Ovary (tissue), 9 donors: Measurements from ENCODE around the gene ST6GALNAC6. TPM values are rescaled to one million over a fixed set of nuclear protein-coding genes. Genes with fewer than 3 reads are reported as not detected.

Experiments used
- DNase-seq, 5 donors: peaks; one replicate each; pipeline ENCODE4 v3.0.0-alpha.2; 2019 to 2020
- H3K27ac ChIP-seq, 2 donors: fragments of 200-600 bp; one replicate each; pipeline versions ENCODE4 v1.5.1 to v1.8.0; 2019 to 2022
- H3K27me3 ChIP-seq: fragments of 200-600 bp; one replicate; pipeline ENCODE4 v1.8.0; 2022
- H3K36me3 ChIP-seq: fragments of 200-600 bp; sonication (generic); one replicate; pipeline ENCODE4 v1.5.1; 2019
- H3K4me1 ChIP-seq: one replicate; pipeline ENCODE4 v1.8.1; 2013; ENCODE audit warnings: mild to moderate bottlenecking, moderate library complexity; ENCODE audit not compliant: insufficient read depth
- H3K4me3 ChIP-seq: fragments of 200-600 bp; sonication (generic); one replicate; pipeline ENCODE4 v1.5.1; 2017
- H3K9me3 ChIP-seq, 2 donors: fragments of 200-600 bp in 1 of 2; sonication (generic) in 1 of 2; one replicate each; pipeline versions ENCODE4 v1.5.1 to v1.8.1; 2013 to 2019; ENCODE audit warnings: mild to moderate bottlenecking in 1 of 2, moderate library complexity in 1 of 2
- CTCF ChIP-seq, 3 donors: fragments of 450-650 bp in 2 of 3; fragments of 200-600 bp in 1 of 3; IDR thresholded peaks; one replicate each; pipeline versions ENCODE4 v1.5.1 to v1.8.0; 2016 to 2022; ENCODE audit warnings: antibody characterized with exemption in 3 of 3, mild to moderate bottlenecking in 1 of 3
- EP300 ChIP-seq: sonication (generic); formaldehyde crosslinking; IDR thresholded peaks from one replicate; pipeline ENCODE4 v1.6.1; 2017; ENCODE audit warnings: antibody characterized with exemption
- POLR2A ChIP-seq: fragments of 450-650 bp; IDR thresholded peaks from one replicate; pipeline ENCODE4 v1.6.1; 2017; ENCODE audit warnings: antibody characterized with exemption, mild to moderate bottlenecking, moderate library complexity
- WGBS, 3 donors: extraction: QIAGEN DNeasy Blood & Tissue Kit in 1 of 3; methylation state at CpG; one replicate each; pipeline versions ENCODE4 v1.1.5 to v1.1.7; 2013 to 2017; 5-methylcytosine and 5-hydroxymethylcytosine counted together
- intact Hi-C, 4 donors: fragments of 100-400 bp; cut with DNase I; formaldehyde crosslinking; loops; one replicate each; pipeline versions ENCODE4 v1.11.0 to v1.15.1; 2022 to 2023
- polyA plus RNA-seq, 2 donors: library from polyadenylated mRNA; stranded (reverse); fragments of 200-250 nt in 1 of 2; fragments of 350-450 nt in 1 of 2; fragmentation: Illumina TruSeq in 1 of 2; extraction: RNeasy Lipid Tissue Mini Kit (QIAGEN cat#74804) in 1 of 2; gene quantifications; one replicate each; pipeline ENCODE4 v1.2.3, GENCODE V29; 2013 to 2014
- total RNA-seq, 7 donors: library from RNA; depleted of rRNA in 2 of 7; stranded (reverse); fragments of >200 nt in 2 of 7; fragmentation: NEBNext Ultra II Directional in 3 of 7; extraction: Animal tissue kit (Norgen Biotek cat#: 25700) in 3 of 7; gene quantifications; one replicate each; pipeline versions ENCODE4 v1.1.0 to v1.2.4, GENCODE V29; 2016 to 2023
- donor health status: DM: no; HTN: no; CAD: no; lungs with moderate emphysema.
- donor health status: DM: no; HTN: no; CAD: no.
- donor health status: Bipolar disorder and iron deficiency.
- donor health status: DM: yes; HTN: yes; CAD: no.
- donor health status: DM: no; HTN: no; CAD: no.
- donor health status: DM: yes; HTN: yes; CAD: no.

Gene ST6GALNAC6
- total and polyA plus RNA-seq, 9 donors, result 52.5 to 145 (median 111) TPM

GRCh38 chr9:127860260-127860659 lies 39.1 kb downstream of the ST6GALNAC6 start:
- Histone ChIP-seq H3K4me3 (no peak overlapping the region), H3K27me3 (no peaks in the 10 kb centered on the region), H3K27ac (peak overlapping the region; percentile 81 to 83), H3K36me3 (no peaks in the 10 kb centered on the region), H3K9me3 (no peaks in the 10 kb centered on the region), H3K4me1 (peaks cover 41% of the 10 kb centered on the region)
- TF ChIP-seq POLR2A (no peak), EP300 (no peak), CTCF (IDR thresholded peaks at IDR 0.05) (no peak)
- 7 to 24% (median 12%) methylated on average over 8 of the region's 8 CpGs for WGBS, 3 donors
- intact Hi-C loops, result loop anchor here in 2 of 4 donors (5.0 to 10.0 kb wide), 3 partner anchors 33 to 75 kb away; partner anchors contain the start of gene CDK9 (in 1 of the 2)
- peak; percentile 70 to 86 (median 82) for DNase-seq

GRCh38 chr9:127858041-127858512 lies 41.3 kb downstream of the ST6GALNAC6 start:
- Histone ChIP-seq H3K9me3 (no peaks in the 10 kb centered on the region), H3K4me1 (peaks cover 43% of the 10 kb centered on the region), H3K36me3 (no peaks in the 10 kb centered on the region), H3K27ac (peak overlapping the region; percentile 35 to 83), H3K4me3 (no peak overlapping the region), H3K27me3 (no peaks in the 10 kb centered on the region)
- WGBS, 3 donors, result 23 to 38% (median 33%) methylated on average over 12 of the region's 12 CpGs
- TF ChIP-seq POLR2A (no peak), EP300 (no peak), CTCF (IDR thresholded peaks at IDR 0.05) (no peak)
- peak in 4 of 5 donors; percentile 59 to 81 (median 66) for DNase-seq
- intact Hi-C loops, result no loop called here

GRCh38 chr9:127857278-127857677 lies 42.1 kb downstream of the ST6GALNAC6 start:
- Histone ChIP-seq H3K9me3 (no peaks in the 10 kb centered on the region), H3K4me3 (no peak overlapping the region), H3K36me3 (no peaks in the 10 kb centered on the region), H3K27ac (peak overlapping the region in 1 of 2 donors; percentile 83), H3K4me1 (peaks cover 43% of the 10 kb centered on the region), H3K27me3 (no peaks in the 10 kb centered on the region)
- intact Hi-C loops, result no loop called here
- 64 to 73% (median 65%) methylated on average over 4 of the region's 4 CpGs for WGBS, 3 donors
- TF ChIP-seq POLR2A (no peak), EP300 (no peak), CTCF (IDR thresholded peaks at IDR 0.05) (no peak)
- DNase-seq, result no peak

- peak overlapping the region; percentile 0 to 83 for H3K27ac ChIP-seq
- no peaks in the 10 kb centered on the region for H3K36me3 ChIP-seq
- no peaks in the 10 kb centered on the region for H3K27me3 ChIP-seq
- no peak overlapping the region for H3K4me3 ChIP-seq
- no peaks in the 10 kb centered on the region for H3K9me3 ChIP-seq
- TF ChIP-seq POLR2A (no peak), EP300 (no peak), CTCF (IDR thresholded peaks at IDR 0.05) (no peak)
- 91 to 96% (median 93%) methylated on average over 8 of the region's 8 CpGs for WGBS, 3 donors
- peaks cover 41% of the 10 kb centered on the region for H3K4me1 ChIP-seq
- no peak for DNase-seq
- intact Hi-C loops, result no loop called here
Measured at GRCh38 chr9:127856729-127857116, 42.7 kb downstream of the ST6GALNAC6 start.
